WTC11 (cell line): ENCODE measurements around the gene KIDINS220.

Source experiments
- GRHL2 ChIP-seq: fragments of 250-450 bp; sonication (Bioruptor Pico); IDR thresholded peaks from 2 replicates; pipeline ENCODE4 v1.8.0; 2022; ENCODE audit warnings: mild to moderate bottlenecking, moderate library complexity; ENCODE audit not compliant: insufficient replicate concordance, severe bottlenecking
- JUN ChIP-seq: sonication (generic); formaldehyde crosslinking; IDR thresholded peaks from 2 replicates; pipeline ENCODE4 v1.8.0; 2023; ENCODE audit warnings: mild to moderate bottlenecking, missing genetic modification reagents
- KAT7 ChIP-seq: sonication (generic); formaldehyde crosslinking; IDR thresholded peaks from 2 replicates; pipeline ENCODE4 v1.8.1; 2023; ENCODE audit warnings: missing genetic modification reagents, mild to moderate bottlenecking, borderline replicate concordance
- MXD4 ChIP-seq: fragments of 250-450 bp; sonication (Bioruptor Pico); IDR thresholded peaks from 2 replicates; pipeline ENCODE4 v1.8.0; 2021; ENCODE audit warnings: mild to moderate bottlenecking, moderate library complexity, borderline replicate concordance
- NFATC4 ChIP-seq: fragments of 250-450 bp; sonication (Bioruptor Pico); IDR thresholded peaks from 2 replicates; pipeline ENCODE4 v1.9.0; 2021; ENCODE audit warnings: mild to moderate bottlenecking
- TEAD4 ChIP-seq: sonication (generic); formaldehyde crosslinking; IDR thresholded peaks from 2 replicates; pipeline ENCODE4 v1.8.0; 2022; ENCODE audit warnings: mild to moderate bottlenecking, missing genetic modification reagents
- ZNF219 ChIP-seq: sonication (generic); formaldehyde crosslinking; IDR thresholded peaks from 2 replicates; pipeline ENCODE4 v1.8.0; 2023; ENCODE audit warnings: missing genetic modification reagents, mild to moderate bottlenecking, borderline replicate concordance
- ZNF416 ChIP-seq: fragments of 250-450 bp; sonication (Bioruptor Pico); IDR thresholded peaks from 2 replicates; pipeline ENCODE4 v1.9.0; 2021; ENCODE audit warnings: mild to moderate bottlenecking, inconsistent platforms
- ZNF423 ChIP-seq: fragments of 250-450 bp; sonication (Bioruptor Pico); IDR thresholded peaks from 2 replicates; pipeline ENCODE4 v2.1.2; 2022; ENCODE audit warnings: mild to moderate bottlenecking, moderate library complexity
- TF ChIP-seq, protein P1 (sequence below): fragments of 200-600 bp; IDR thresholded peaks from 2 replicates; pipeline ENCODE4 v1.8.0; 2022; ENCODE audit warnings: antibody characterized with exemption

DNA sequence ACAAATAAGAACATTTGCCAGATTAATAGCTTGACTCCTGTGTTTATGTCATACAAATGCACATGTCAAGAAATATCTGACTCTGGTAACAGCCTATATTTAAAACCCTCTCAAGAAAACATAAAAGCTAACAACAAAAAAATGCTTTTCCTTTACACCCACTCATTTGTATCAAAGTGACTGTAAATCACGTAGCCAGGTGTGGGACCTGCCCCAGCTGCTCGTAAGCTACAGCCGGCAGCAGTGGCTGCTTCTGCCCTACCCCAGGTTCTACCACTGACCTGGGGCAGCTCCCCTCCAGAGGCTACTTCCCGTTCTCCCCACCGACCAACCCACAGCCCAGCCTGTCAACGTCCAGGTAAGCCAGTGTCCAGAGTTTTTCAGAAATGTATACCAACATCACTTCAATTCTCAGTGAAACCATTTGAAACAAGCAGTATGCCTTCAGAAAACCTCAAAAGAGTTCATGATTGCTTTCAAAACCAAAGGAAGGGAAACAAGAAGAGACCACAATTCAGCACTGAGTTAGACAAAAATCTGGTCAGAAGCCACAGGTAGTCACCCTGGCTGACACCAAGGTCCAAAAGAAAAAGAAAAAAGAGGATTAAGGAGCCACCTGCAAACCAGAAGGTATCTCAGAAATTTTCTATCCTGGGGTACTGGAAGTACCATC lies 40.4 kb downstream of the KIDINS220 start:
- TF ChIP-seq JUN (CRISPR knock-in tag), result no peak
- TF ChIP-seq, protein P1, sequence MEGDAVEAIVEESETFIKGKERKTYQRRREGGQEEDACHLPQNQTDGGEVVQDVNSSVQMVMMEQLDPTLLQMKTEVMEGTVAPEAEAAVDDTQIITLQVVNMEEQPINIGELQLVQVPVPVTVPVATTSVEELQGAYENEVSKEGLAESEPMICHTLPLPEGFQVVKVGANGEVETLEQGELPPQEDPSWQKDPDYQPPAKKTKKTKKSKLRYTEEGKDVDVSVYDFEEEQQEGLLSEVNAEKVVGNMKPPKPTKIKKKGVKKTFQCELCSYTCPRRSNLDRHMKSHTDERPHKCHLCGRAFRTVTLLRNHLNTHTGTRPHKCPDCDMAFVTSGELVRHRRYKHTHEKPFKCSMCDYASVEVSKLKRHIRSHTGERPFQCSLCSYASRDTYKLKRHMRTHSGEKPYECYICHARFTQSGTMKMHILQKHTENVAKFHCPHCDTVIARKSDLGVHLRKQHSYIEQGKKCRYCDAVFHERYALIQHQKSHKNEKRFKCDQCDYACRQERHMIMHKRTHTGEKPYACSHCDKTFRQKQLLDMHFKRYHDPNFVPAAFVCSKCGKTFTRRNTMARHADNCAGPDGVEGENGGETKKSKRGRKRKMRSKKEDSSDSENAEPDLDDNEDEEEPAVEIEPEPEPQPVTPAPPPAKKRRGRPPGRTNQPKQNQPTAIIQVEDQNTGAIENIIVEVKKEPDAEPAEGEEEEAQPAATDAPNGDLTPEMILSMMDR, result no peak
- TF ChIP-seq ZNF416 (CRISPR knock-in tag), result no peak
- TF ChIP-seq KAT7 (CRISPR knock-in tag), result no peak
- TF ChIP-seq NFATC4 (CRISPR knock-in tag), result no peak
- no peak for TF ChIP-seq GRHL2 (CRISPR knock-in tag)
- TF ChIP-seq MXD4 (CRISPR knock-in tag), result no peak
- TF ChIP-seq ZNF423 (CRISPR knock-in tag), result no peak
- TF ChIP-seq ZNF219 (CRISPR knock-in tag), result no peak
- no peak for TF ChIP-seq TEAD4 (CRISPR knock-in tag)
